D721Med (cell line): ENCODE measurements around the gene CERS3.

Source experiments
- DNase-seq: peaks from one replicate; pipeline ENCODE4 v3.0.0; 2011; ENCODE audit warnings: low spot score; ENCODE audit not compliant: insufficient read length
- FAIRE-seq: peaks from 2 replicates; lab custom pipeline; 2011; peaks lifted over from hg19 to GRCh38; lab: Jason Lieb, UNC
- TF ChIP-seq, protein P1 (sequence below): IDR thresholded peaks from 2 replicates; pipeline ENCODE4 v1.5.1; 2012; ENCODE audit warnings: mild to moderate bottlenecking, control low read depth; ENCODE audit not compliant: insufficient read depth; ENCODE audit errors: missing control alignments

Gene CERS3

DNA sequence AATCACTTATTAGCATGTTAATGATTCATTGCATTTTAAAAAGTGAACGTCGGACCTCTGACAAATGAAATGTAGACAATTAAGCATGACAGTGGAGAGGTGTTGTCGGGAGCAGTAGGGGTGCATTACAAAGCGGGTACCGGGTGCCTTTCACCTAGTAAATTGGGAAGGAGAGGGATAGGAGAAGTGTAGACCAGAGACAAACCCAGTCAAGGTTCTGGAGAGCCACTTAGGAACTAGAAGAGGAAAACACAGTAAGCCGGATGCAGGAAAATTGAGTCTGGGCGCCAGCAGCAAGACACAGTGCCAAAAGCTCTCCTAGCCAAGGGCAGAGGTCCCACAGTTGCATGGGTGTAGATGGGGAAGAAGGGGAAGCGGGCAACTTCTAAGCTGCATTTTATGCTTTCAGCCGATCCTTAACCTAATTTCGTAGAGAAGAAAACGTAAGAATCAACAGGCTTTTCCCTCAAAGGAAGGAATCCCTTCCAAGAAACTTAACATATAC is 3.1 kb upstream of the CERS3 start:
- DNase-seq (no peak), FAIRE-seq (no peak)
- TF ChIP-seq, protein P1, sequence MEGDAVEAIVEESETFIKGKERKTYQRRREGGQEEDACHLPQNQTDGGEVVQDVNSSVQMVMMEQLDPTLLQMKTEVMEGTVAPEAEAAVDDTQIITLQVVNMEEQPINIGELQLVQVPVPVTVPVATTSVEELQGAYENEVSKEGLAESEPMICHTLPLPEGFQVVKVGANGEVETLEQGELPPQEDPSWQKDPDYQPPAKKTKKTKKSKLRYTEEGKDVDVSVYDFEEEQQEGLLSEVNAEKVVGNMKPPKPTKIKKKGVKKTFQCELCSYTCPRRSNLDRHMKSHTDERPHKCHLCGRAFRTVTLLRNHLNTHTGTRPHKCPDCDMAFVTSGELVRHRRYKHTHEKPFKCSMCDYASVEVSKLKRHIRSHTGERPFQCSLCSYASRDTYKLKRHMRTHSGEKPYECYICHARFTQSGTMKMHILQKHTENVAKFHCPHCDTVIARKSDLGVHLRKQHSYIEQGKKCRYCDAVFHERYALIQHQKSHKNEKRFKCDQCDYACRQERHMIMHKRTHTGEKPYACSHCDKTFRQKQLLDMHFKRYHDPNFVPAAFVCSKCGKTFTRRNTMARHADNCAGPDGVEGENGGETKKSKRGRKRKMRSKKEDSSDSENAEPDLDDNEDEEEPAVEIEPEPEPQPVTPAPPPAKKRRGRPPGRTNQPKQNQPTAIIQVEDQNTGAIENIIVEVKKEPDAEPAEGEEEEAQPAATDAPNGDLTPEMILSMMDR, result no peak

DNA sequence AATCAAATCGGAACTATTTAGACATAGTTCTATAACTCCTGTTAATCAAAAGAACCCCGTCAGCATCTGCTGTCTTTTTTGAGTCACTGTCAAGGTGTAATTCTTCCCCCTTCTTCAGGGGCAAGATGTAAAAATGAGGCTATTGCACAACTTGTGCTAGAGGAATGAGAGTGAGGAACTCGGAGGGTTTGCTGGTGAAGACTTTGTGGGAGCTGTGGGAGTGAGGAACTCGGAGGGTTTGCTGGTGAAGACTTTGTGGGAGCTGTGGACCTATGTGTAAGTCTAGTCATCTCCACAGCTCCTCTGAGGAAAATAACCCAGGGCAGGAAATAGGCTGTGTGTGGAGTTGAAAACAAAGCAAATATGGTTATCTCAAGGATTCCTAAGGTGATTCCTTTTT is 2.5 kb upstream of the CERS3 start:
- DNase-seq, result no peak
- TF ChIP-seq, protein P1, result no peak
- FAIRE-seq, result no peak

DNA sequence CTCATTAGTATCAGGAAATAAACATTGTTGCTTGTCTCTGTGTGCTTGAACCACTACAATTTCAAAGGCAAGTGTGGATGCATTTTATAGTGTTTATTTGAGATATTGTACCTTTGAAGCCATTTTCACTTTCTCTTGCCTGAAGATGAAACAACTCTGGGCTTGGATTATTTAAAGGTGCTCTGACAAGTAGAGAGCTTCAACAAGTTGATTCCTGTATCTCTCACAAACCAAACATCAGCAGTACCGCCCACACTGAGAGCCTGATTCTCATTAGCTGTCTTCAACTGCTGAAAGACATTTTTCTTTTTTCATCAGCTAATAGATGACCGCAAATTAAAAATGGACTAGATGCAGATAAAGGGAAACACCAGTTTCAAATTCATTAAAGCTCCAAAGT is 806 bp upstream of the CERS3 start:
- no peak for DNase-seq
- no peak for FAIRE-seq
- TF ChIP-seq, protein P1, result no peak

GRCh38 chr15:100526027-100526481 is 2.7 kb downstream of the CERS3 start:
- TF ChIP-seq, protein P1, result no peak
- FAIRE-seq (no peak), DNase-seq (no peak)

GRCh38 chr15:100525436-100525835 is 3.3 kb downstream of the CERS3 start:
- DNase-seq (no peak), FAIRE-seq (no peak)
- TF ChIP-seq, protein P1, result no peak

- DNase-seq (no peak), FAIRE-seq (no peak)
- TF ChIP-seq, protein P1, result no peak
Measured at GRCh38 chr15:100524326-100524725, 4.4 kb downstream of the CERS3 start.

DNA sequence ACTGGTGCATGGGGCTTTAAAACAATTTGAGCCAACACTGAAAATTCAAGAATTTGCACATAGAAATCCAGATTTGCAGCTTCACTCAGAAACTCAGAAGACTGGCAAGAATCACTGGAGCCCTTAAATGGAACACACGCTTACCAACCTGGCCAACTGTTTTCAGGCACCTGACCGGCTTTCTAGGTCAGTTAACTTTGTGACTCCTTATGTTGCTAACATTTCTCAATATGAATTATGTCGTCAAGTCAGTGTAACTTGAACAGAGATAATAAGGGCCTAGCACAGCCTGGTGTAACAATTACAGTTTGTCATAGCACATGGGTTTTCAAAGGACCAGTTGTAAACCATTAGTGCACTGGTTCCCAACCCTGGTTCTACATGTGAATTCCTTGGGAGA is 6.8 kb downstream of the CERS3 start:
- DNase-seq, result no peak
- FAIRE-seq, result no peak
- TF ChIP-seq, protein P1, result no peak
